ENCODE measurements around the gene CCDC33.

GRCh38 chr15:74209560-74209958 is 26.6 kb upstream of the CCDC33 start:
- TF ChIP-seq, protein P1, sequence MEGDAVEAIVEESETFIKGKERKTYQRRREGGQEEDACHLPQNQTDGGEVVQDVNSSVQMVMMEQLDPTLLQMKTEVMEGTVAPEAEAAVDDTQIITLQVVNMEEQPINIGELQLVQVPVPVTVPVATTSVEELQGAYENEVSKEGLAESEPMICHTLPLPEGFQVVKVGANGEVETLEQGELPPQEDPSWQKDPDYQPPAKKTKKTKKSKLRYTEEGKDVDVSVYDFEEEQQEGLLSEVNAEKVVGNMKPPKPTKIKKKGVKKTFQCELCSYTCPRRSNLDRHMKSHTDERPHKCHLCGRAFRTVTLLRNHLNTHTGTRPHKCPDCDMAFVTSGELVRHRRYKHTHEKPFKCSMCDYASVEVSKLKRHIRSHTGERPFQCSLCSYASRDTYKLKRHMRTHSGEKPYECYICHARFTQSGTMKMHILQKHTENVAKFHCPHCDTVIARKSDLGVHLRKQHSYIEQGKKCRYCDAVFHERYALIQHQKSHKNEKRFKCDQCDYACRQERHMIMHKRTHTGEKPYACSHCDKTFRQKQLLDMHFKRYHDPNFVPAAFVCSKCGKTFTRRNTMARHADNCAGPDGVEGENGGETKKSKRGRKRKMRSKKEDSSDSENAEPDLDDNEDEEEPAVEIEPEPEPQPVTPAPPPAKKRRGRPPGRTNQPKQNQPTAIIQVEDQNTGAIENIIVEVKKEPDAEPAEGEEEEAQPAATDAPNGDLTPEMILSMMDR (IDR thresholded peaks at IDR 0.05), result no peak
- no peak for TF ChIP-seq POLR2A (IDR thresholded peaks at IDR 0.05)
